Adrenal gland (tissue), 12 donors: ENCODE measurements around the gene ERGIC3. TPM values are rescaled to one million over a fixed set of nuclear protein-coding genes. Genes with fewer than 3 reads are reported as not detected.

Experiments
- DNase-seq, 7 donors: peaks; one replicate each; pipeline ENCODE4 v3.0.0-alpha.2; 2019 to 2020
- H3K27ac ChIP-seq, 5 donors: fragments of 200-600 bp; sonication (generic) in 4 of 5; 1 replicate in 3 of 5; 2 replicates in 2 of 5; pipeline versions ENCODE4 v1.5.1 to v1.8.0; 2016 to 2020; ENCODE audit warnings: mild to moderate bottlenecking in 1 of 5
- H3K27me3 ChIP-seq: fragments of 200-600 bp; 2 replicates; pipeline ENCODE4 v1.8.0; 2021
- H3K36me3 ChIP-seq, 2 donors: fragments of 200-600 bp; replicated peaks in 1 of 2; 1 replicate in 1 of 2; 2 replicates in 1 of 2; pipeline versions ENCODE4 v1.5.1 to v1.8.0; 2018 to 2022
- H3K4me1 ChIP-seq, 2 donors: fragments of 200-600 bp; replicated peaks in 1 of 2; 1 replicate in 1 of 2; 2 replicates in 1 of 2; pipeline versions ENCODE4 v1.5.1 to v1.8.0; 2018 to 2021
- H3K4me3 ChIP-seq, 4 donors: fragments of 200-600 bp; sonication (generic) in 3 of 4; one replicate each; pipeline ENCODE4 v1.5.1; 2016 to 2018
- H3K9me3 ChIP-seq, 3 donors: fragments of 200-600 bp; sonication (generic) in 1 of 3; replicated peaks in 1 of 3; 1 replicate in 2 of 3; 2 replicates in 1 of 3; pipeline versions ENCODE4 v1.5.1 to v1.8.0; 2016 to 2021
- CTCF ChIP-seq, 6 experiments: fragments of 450-650 bp in 4 of 6; fragments of 200-600 bp in 2 of 6; sonication (generic) in 1 of 6; IDR thresholded peaks; 1 replicate in 5 of 6; 2 replicates in 1 of 6; pipeline versions ENCODE4 v1.5.1 to v1.8.0; 2016 to 2021; ENCODE audit warnings: antibody characterized with exemption in 6 of 6, mild to moderate bottlenecking in 2 of 6, moderate library complexity in 1 of 6
- POLR2A ChIP-seq, 2 donors: fragments of 450-650 bp; IDR thresholded peaks; one replicate each; pipeline ENCODE4 v1.6.1; 2017; ENCODE audit warnings: antibody characterized with exemption in 2 of 2, mild to moderate bottlenecking in 2 of 2, moderate library complexity in 1 of 2
- WGBS, 4 donors: extraction: QIAGEN DNeasy Blood & Tissue Kit in 2 of 4; methylation state at CpG; one replicate each; pipeline versions ENCODE4 v1.1.5 to v1.1.7; 2013 to 2017; 5-methylcytosine and 5-hydroxymethylcytosine counted together
- intact Hi-C, 2 donors: fragments of 100-400 bp; cut with DNase I; formaldehyde crosslinking; loops; one replicate each; pipeline versions ENCODE4 v1.14.1 to v1.15.0; 2022 to 2023
- polyA plus RNA-seq, 3 donors: library from polyadenylated mRNA; stranded (reverse); fragments of 200-250 nt in 2 of 3; fragments of 350-450 nt in 1 of 3; fragmentation: Illumina TruSeq in 1 of 3; extraction: RNeasy Lipid Tissue Mini Kit (QIAGEN cat#74804) in 1 of 3; gene quantifications; one replicate each; pipeline ENCODE4 v1.2.3, GENCODE V29; 2013 to 2014
- total RNA-seq, 9 donors: library from RNA; depleted of rRNA in 4 of 9; stranded (reverse); fragments of >200 nt in 4 of 9; fragments of 120-200 nt in 1 of 9; fragmentation: NEBNext Ultra II Directional in 1 of 9; extraction: Animal tissue kit (Norgen Biotek cat#: 25700) in 1 of 9; gene quantifications; one replicate each; pipeline versions ENCODE4 v1.1.0 to v1.2.4, GENCODE V29; 2013 to 2023
- donor health status: healthy with polysubstance abuse.
- donor health status: Bipolar disorder and iron deficiency.
- donor health status: DM: yes; HTN: yes; CAD: no.
- donor health status: DM: no; HTN: no; CAD: no.
- donor health status: DM: no; HTN: no; CAD: no.
- donor health status: DM: yes; HTN: yes; CAD: no.

Gene ERGIC3
- total and polyA plus RNA-seq, 12 donors: 217 to 386 (median 271) TPM

DNA sequence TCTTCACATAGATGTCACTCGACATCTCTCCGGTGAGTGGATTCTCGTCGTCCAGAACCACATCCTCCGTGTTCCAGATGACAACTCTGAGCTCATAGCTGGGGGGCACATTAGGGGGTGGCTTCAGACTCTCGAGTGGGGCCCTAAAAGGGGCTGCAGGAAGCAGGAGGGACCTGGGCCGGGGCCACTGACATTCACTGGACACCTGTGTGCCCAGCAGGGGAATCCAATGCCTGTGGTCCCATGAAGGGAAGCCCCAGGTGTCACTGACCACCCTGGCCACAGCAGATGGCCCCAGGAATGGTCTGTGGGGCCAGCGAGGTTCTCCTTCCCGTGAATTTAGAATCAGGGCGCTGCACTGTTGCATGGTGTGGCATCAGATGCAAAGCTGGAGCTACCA is 18.7 kb downstream of the ERGIC3 start:
- 74 to 89% (median 77%) methylated on average over 3 to 10 of the region's 10 CpGs for WGBS, 4 donors
- TF ChIP-seq POLR2A (IDR thresholded peaks at IDR 0.05) (no peak), CTCF (IDR thresholded peaks at IDR 0.05) (no peak)
- intact Hi-C loops: no loop called here

DNA sequence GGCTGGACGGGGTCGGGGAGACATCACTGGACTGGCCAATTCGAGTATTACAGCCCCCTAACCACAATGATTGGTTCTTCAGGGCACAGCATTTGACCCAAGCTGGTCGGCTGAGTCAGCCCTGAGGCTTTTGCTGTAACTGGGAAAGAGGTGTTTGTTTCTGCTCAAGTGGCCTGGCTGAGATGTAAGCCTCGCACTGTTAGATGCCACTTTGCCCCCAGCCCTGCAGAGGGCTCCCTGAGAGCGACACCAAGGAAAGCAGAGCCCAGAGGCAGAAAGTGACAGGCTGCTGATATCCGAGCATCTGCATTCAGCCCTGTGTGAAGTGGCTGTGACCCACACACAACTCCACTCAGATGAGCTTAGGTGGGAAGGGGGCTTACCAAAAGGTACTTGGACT is 19.4 kb downstream of the ERGIC3 start:
- Histone ChIP-seq H3K4me1 (no peaks in the 10 kb centered on the region), H3K4me3 (no peak overlapping the region), H3K36me3 (peaks cover 0 to 22% of the 10 kb centered on the region in 2 donors), H3K9me3 (no peaks in the 10 kb centered on the region), H3K27me3 (no peaks in the 10 kb centered on the region), H3K27ac (no peak overlapping the region)
- intact Hi-C loops: no loop called here
- TF ChIP-seq POLR2A (IDR thresholded peaks at IDR 0.05) (no peak), CTCF (IDR thresholded peaks at IDR 0.05) (peak in 2 of 6 experiments; percentile 23 to 28)
- peak in 3 of 7 donors; percentile 34 to 69 (median 40) for DNase-seq
- 23 to 51% (median 24%) methylated on average over 2 to 7 of the region's 7 CpGs for WGBS, 4 donors

More for the DNA sequence above, 18.7 kb downstream of the ERGIC3 start:
- no peaks in the 10 kb centered on the region for H3K27me3 ChIP-seq
- H3K36me3 ChIP-seq: peaks cover 0 to 29% of the 10 kb centered on the region in 2 donors
- no peak overlapping the region for H3K27ac ChIP-seq
- no peak overlapping the region for H3K4me3 ChIP-seq
- no peaks in the 10 kb centered on the region for H3K4me1 ChIP-seq
- H3K9me3 ChIP-seq: no peaks in the 10 kb centered on the region
- DNase-seq: no peak

DNA sequence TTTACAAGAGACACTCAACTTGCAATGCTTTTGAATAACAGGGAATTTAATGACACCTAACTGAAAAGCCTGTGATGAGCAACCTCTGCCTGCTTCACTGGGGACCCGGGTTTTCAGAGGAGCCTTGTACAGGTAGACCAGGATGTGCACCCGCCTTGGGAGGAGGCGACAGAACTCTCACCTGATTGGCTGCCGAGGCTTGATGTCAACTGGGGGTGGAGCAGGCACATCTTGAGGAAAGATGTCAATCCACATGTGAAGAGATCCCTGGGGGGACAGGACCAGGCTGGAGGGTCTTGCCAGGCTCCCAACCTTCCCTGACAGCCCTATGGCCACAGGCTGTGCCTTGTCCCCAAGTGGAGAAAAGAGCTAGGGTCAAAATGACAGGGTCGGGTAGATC is 19.8 kb downstream of the ERGIC3 start:
- Histone ChIP-seq H3K4me1 (no peaks in the 10 kb centered on the region), H3K36me3 (peaks cover 0 to 18% of the 10 kb centered on the region in 2 donors), H3K4me3 (no peak overlapping the region), H3K9me3 (no peaks in the 10 kb centered on the region), H3K27me3 (no peaks in the 10 kb centered on the region), H3K27ac (no peak overlapping the region)
- WGBS, 4 donors: 65 to 75% (median 72%) methylated on average over 4 to 5 of the region's 5 CpGs
- TF ChIP-seq POLR2A (IDR thresholded peaks at IDR 0.05) (no peak), CTCF (IDR thresholded peaks at IDR 0.05) (no peak)
- intact Hi-C loops: no loop called here
- DNase-seq: no peak

- H3K9me3 ChIP-seq: no peaks in the 10 kb centered on the region
- no peaks in the 10 kb centered on the region for H3K27me3 ChIP-seq
- TF ChIP-seq CTCF (IDR thresholded peaks at IDR 0.05) (no peak), POLR2A (IDR thresholded peaks at IDR 0.05) (no peak)
- WGBS, 4 donors: 82 to 95% (median 84%) methylated on average over 1 to 10 of the region's 10 CpGs
- H3K27ac ChIP-seq: no peak overlapping the region
- intact Hi-C loops: no loop called here
- DNase-seq: no peak
- H3K4me1 ChIP-seq: no peaks in the 10 kb centered on the region
- peaks cover 0 to 8% of the 10 kb centered on the region in 2 donors for H3K36me3 ChIP-seq
- no peak overlapping the region for H3K4me3 ChIP-seq
These were observed 20.7 kb downstream of the ERGIC3 start for GRCh38 chr20:35562541-35563110.
